Measurements from ENCODE around the gene IL13.

- TF ChIP-seq CTCF (IDR thresholded peaks at IDR 0.05), result no peak
- TF ChIP-seq POLR2A (IDR thresholded peaks at IDR 0.05), result no peak
These were observed 7.7 kb downstream of the IL13 start for GRCh38 chr5:132665574-132666080.
